K562 treated with DMSO at 1 percent for 48 hours (cell line): ENCODE results near the gene POC5. TPM values are rescaled to one million over a fixed set of nuclear protein-coding genes. Genes with fewer than 3 reads are reported as not detected.

Source experiments
- total RNA-seq: library from RNA; unstranded; fragments of 300-600 nt; gene quantifications from 2 replicates; pipeline ENCODE4 v1.2.3, GENCODE V29; 2022; ENCODE audit warnings: low replicate concordance; ENCODE audit errors: extremely low read depth

Gene POC5
- total RNA-seq = not detected in 2 replicates

GRCh38 chr5:75717082-75717922, at the start of gene POC5:
POC5 (minus strand) TSS chr5:75717437; CDS start chr5:75712937, 4,500 bp downstream.

Other genes with a start within 250 kb of the POC5 start
- not detected in 2 replicates for gene CERT1, start 205.8 kb downstream of the POC5 start, total RNA-seq
- not detected in 2 replicates for gene POLK, start 205.5 kb downstream of the POC5 start, total RNA-seq
- not detected in 2 replicates for gene ANKDD1B, start 106.0 kb downstream of the POC5 start, total RNA-seq